A549 (cell line): Measurements from ENCODE around the gene ETV3L.

Experiments used
- CTCF ChIP-seq: fragments of >200 bp; sonication (Bioruptor Twin); formaldehyde crosslinking; IDR thresholded peaks from 3 replicates; pipeline ENCODE4 v1.5.1; 2016
- EP300 ChIP-seq, 2 experiments: fragments of >200 bp; sonication (Bioruptor Twin); formaldehyde crosslinking; IDR thresholded peaks; 2 replicates in 1 of 2; 3 replicates in 1 of 2; pipeline ENCODE4 v1.6.1; 2016 to 2017
- POLR2A ChIP-seq: IDR thresholded peaks from 2 replicates; pipeline ENCODE4 v1.6.1; 2012; ENCODE audit warnings: mild to moderate bottlenecking, low read length
- RARB ChIP-seq: fragments of 250-450 bp; sonication (Bioruptor Pico); IDR thresholded peaks from 2 replicates; pipeline ENCODE4 v1.8.0; 2021; ENCODE audit warnings: mild to moderate bottlenecking, moderate library complexity
- REST ChIP-seq: fragments of 200-600 bp; sonication (generic); IDR thresholded peaks from 2 replicates; pipeline ENCODE4 v1.6.1; 2016; ENCODE audit warnings: antibody characterized with exemption, mild to moderate bottlenecking, moderate library complexity
- ZNF302 ChIP-seq: fragments of 250-450 bp; sonication (Bioruptor Pico); IDR thresholded peaks from 2 replicates; pipeline ENCODE4 v1.9.0; 2021; ENCODE audit warnings: inconsistent platforms, mild to moderate bottlenecking, moderate library complexity

DNA sequence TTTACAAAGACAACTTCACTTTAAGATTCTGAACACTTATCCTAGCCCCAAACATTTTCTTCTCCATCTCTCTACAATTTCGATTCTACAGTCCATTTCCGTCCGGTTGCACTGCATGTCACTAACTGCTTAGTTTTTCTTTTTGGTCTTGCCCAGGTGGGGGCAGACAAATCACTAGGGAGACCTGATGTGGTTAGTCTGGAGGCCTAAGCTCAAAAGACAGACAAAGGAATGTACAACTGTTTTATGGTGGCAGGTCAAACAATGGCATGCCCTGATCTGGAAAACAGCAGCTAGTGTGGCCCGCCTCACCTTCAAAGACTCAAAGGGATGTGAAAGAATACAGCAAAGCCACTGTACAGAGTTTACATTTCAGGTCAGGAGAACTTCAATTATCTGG lies 34.8 kb upstream of the ETV3L start:
- TF ChIP-seq CTCF (no peak), EP300 (IDR thresholded peaks at IDR 0.05) (no peak), RARB (no peak), REST (no peak), POLR2A (no peak), ZNF302 (CRISPR knock-in tag) (no peak)
